Aorta (tissue), 5 donors: ENCODE data around the gene CD81. TPM values are rescaled to one million over a fixed set of nuclear protein-coding genes. Genes with fewer than 3 reads are reported as not detected.
"Not testable (repeated sequence)": the region's sequence is repeated elsewhere in the genome, so short reads cannot be mapped to it uniquely, and the experiment has no call there.

Experiments
- ATAC-seq: fragments of 200-7000 bp; cut with Tn5 transposase; one replicate; pipeline ENCODE4 v1.9.1; 2022; ENCODE audit warnings: moderate library complexity; ENCODE audit not compliant: low FRiP score
- DNase-seq, 2 donors: peaks; one replicate each; pipeline ENCODE4 v3.0.0-alpha.2; 2020
- H3K27ac ChIP-seq, 2 donors: one replicate each; pipeline ENCODE4 v1.5.1; 2013; ENCODE audit warnings: low read length in 2 of 2, mild to moderate bottlenecking in 2 of 2, moderate library complexity in 2 of 2, control low read depth in 1 of 2, inconsistent platforms in 1 of 2, low read depth in 1 of 2
- H3K27me3 ChIP-seq, 2 donors: one replicate each; pipeline ENCODE4 v1.6.1; 2013; ENCODE audit warnings: control low read depth in 1 of 2, low read length in 1 of 2, mild to moderate bottlenecking in 1 of 2, moderate library complexity in 1 of 2; ENCODE audit not compliant: insufficient read depth in 2 of 2, control insufficient read depth in 1 of 2
- H3K36me3 ChIP-seq, 2 donors: one replicate each; pipeline ENCODE4 v1.6.1; 2013; ENCODE audit warnings: control low read depth in 1 of 2, low read length in 1 of 2, mild to moderate bottlenecking in 1 of 2; ENCODE audit not compliant: insufficient read depth in 2 of 2, control insufficient read depth in 1 of 2
- H3K4me1 ChIP-seq, 2 donors: one replicate each; pipeline ENCODE4 v1.6.1; 2013; ENCODE audit warnings: low read length in 2 of 2, control low read depth in 1 of 2, mild to moderate bottlenecking in 1 of 2, moderate library complexity in 1 of 2; ENCODE audit not compliant: insufficient read depth in 2 of 2, control insufficient read depth in 1 of 2
- H3K4me3 ChIP-seq, 2 donors: one replicate each; pipeline ENCODE4 v1.5.1; 2013; ENCODE audit warnings: low read length in 2 of 2, control low read depth in 1 of 2, mild to moderate bottlenecking in 1 of 2
- H3K9me3 ChIP-seq: one replicate; pipeline ENCODE4 v1.6.1; 2013; ENCODE audit warnings: mild to moderate bottlenecking, low read length; ENCODE audit not compliant: control insufficient read depth
- WGBS, 2 donors: extraction: QIAGEN DNeasy Blood & Tissue Kit; methylation state at CpG; one replicate each; pipeline ENCODE4 v1.1.7; 2013; 5-methylcytosine and 5-hydroxymethylcytosine counted together
- intact Hi-C, 2 donors: fragments of 100-400 bp; cut with DNase I; formaldehyde crosslinking; loops; one replicate each; pipeline versions ENCODE4 v1.14.2 to v1.15.0; 2022
- polyA plus RNA-seq, 2 donors: library from polyadenylated mRNA; stranded (reverse); fragments of 200-250 nt; gene quantifications; one replicate each; pipeline ENCODE4 v1.2.3, GENCODE V29; 2013
- total RNA-seq, 2 donors: library from RNA; stranded (reverse); fragmentation: NEBNext Ultra II Directional; extraction: Animal tissue kit (Norgen Biotek cat#: 25700); gene quantifications; one replicate each; pipeline ENCODE4 v1.2.1, GENCODE V29; 2021
- donor health status: healthy with polysubstance abuse.
- donor health status: Bipolar disorder and iron deficiency.
- donor health status: DM: no; HTN: no; CAD: no.
- donor health status: DM: no; HTN: no; CAD: no.
- donor health status: DM: yes; HTN: yes; CAD: no.

CD81 gene
- total and polyA plus RNA-seq, 4 donors: 363 to 784 (median 579) TPM

DNA sequence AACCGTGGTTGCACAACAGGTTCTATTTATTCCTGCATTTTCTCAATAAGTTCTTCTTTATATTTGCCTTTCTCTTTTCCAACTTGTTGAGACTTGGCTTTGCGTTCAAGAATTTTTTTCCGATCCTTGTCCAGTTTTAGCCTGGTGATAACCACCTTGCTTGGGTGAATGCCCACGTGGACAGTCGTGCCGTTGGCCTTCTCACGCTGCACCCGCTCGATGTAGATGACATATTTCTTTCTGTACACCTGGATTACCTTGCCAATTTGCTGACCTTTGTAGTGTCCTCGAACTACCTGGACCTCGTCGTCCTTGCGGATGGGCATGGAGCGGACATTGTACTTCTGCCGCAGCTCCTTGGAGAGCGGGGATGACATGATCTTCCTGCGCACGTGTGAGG lies 41.8 kb upstream of the CD81 start:
- ATAC-seq, H3K9me3 ChIP-seq, H3K4me1 ChIP-seq, H3K36me3 ChIP-seq, DNase-seq, H3K4me3 ChIP-seq, intact Hi-C loops, H3K27me3 ChIP-seq, H3K27ac ChIP-seq: not testable (repeated sequence)
- 94 to 96% methylated on average over 17 to 18 of the region's 18 CpGs for WGBS, 2 donors

DNA sequence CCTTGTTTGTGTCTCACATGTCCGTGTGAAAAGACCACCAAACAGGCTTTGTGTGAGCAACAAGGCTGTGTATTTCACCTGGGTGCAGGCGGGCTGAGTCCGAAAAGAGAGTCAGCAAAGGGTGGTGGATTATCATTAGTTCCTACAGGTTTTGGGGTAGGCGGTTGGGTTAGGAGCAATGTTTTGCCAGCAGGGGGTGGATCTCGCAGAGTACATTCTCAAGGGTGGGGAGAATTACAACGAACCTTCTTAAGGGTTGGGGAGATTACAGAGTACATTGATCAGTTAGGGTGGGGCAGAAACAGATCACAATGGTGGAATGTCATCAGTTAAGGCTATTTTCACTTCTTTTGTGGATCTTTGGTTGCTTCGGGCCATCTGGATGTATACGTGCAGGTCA lies 38.4 kb upstream of the CD81 start:
- H3K36me3 ChIP-seq, H3K27me3 ChIP-seq, H3K27ac ChIP-seq, DNase-seq, H3K9me3 ChIP-seq, H3K4me1 ChIP-seq, intact Hi-C loops, H3K4me3 ChIP-seq, ATAC-seq: not testable (repeated sequence)
- WGBS, 2 donors: 86% methylated on average over 8 of the region's 8 CpGs

DNA sequence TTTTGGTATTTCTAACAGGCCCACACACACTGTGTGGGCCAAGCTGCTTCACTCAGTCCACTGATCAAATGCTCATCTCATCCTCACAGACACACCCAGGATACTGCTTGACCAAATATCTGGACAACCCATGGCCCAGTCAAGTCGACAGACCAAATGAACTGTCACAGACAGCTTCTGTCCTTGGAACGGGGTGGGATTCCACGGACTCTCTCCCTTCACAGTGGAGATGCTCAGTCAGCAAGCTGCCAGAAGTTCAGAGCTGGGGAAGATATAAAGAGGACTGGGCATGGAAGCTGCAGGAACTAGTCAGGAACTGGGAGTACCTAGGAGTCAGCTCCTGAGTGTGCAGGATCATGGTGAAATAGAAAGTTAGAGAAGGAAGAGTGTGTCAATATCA lies 34.6 kb upstream of the CD81 start:
- ATAC-seq (no peak), DNase-seq (no peak)
- WGBS, 2 donors: 92 to 98% methylated on average over 3 of the region's 3 CpGs
- no peak overlapping the region for H3K27ac ChIP-seq
- no peaks in the 10 kb centered on the region for H3K9me3 ChIP-seq
- H3K4me1 ChIP-seq: no peaks in the 10 kb centered on the region
- H3K36me3 ChIP-seq: no peaks in the 10 kb centered on the region
- intact Hi-C loops: no loop called here
- no peak overlapping the region for H3K4me3 ChIP-seq
- no peaks in the 10 kb centered on the region for H3K27me3 ChIP-seq

DNA sequence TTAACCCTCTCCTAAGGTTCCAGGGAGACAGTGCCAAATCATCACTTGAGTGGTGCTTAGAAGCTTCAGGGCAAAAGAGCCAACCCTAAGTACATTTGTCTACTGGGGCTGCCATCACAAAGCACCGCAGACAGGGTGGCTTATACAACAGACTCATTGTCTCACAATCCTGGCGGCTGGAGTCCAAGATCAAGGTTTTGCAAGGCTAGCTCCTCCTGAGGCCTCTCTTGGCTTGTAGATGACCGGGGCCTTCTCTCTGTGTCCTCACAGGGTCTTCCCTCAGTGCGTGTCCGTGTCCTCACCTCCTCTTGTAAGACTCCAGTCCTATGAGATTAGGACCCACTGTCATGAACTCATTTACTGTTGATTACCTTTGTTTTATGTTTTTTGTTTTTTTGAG lies 34.1 kb upstream of the CD81 start:
- ATAC-seq: no peak
- no peaks in the 10 kb centered on the region for H3K27me3 ChIP-seq
- intact Hi-C loops: no loop called here
- no peaks in the 10 kb centered on the region for H3K4me1 ChIP-seq
- no peaks in the 10 kb centered on the region for H3K36me3 ChIP-seq
- no peak for DNase-seq
- H3K9me3 ChIP-seq: no peaks in the 10 kb centered on the region
- 80 to 85% methylated on average over 5 of the region's 5 CpGs for WGBS, 2 donors
- H3K4me3 ChIP-seq: no peak overlapping the region
- no peak overlapping the region for H3K27ac ChIP-seq

DNA sequence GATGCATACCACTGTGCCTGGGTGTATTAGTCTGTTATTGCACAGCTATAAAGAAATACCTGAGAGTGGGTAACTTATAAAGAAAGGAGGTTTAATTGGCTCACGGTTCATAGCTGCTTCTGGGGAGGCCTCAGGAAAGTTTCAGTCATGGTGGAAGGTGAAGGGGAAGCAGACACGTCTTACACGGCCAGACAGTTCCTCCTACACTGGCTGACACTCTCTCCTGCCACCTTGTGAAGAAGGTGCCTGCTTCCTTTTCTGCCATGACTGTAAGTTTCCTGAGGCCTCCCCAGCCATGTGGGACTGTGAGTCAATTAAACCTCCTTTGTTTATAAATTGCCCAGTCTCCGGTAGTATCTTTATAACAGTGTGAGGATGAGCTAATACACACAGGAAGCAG lies 33.6 kb upstream of the CD81 start:
- Histone ChIP-seq H3K27me3 (no peaks in the 10 kb centered on the region), H3K4me3 (no peak overlapping the region), H3K9me3 (no peaks in the 10 kb centered on the region), H3K36me3 (no peaks in the 10 kb centered on the region), H3K27ac (no peak overlapping the region), H3K4me1 (no peaks in the 10 kb centered on the region)
- WGBS, 2 donors: 89 to 92% methylated on average over 4 of the region's 4 CpGs
- intact Hi-C loops: no loop called here
- ATAC-seq (no peak), DNase-seq (no peak)

DNA sequence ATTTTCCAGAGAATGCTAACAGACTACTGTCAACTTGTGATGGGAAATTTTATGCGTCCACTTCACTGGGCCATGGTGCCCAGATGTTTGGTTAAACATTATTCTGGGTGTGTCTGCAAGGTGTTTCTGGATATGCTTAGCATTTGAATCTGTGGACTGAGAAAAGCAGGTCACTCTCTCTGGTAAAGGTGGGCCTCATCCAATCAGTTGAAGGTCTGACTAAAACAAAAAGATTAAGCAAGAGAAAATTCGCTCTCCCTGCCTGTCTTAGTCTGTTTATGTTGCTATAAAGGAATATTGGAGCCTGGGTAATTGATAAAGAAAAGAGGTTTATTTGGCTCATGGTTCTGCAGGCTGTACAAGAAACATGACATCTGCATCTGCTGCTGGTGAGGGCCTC lies 32.1 kb upstream of the CD81 start:
- Histone ChIP-seq H3K27ac (no peak overlapping the region), H3K36me3 (no peaks in the 10 kb centered on the region), H3K4me3 (no peak overlapping the region), H3K9me3 (peaks cover 3% of the 10 kb centered on the region), H3K4me1 (no peaks in the 10 kb centered on the region), H3K27me3 (no peaks in the 10 kb centered on the region)
- DNase-seq (no peak), ATAC-seq (no peak)
- intact Hi-C loops: no loop called here
- 94 to 100% methylated on average over 2 of the region's 2 CpGs for WGBS, 2 donors

DNA sequence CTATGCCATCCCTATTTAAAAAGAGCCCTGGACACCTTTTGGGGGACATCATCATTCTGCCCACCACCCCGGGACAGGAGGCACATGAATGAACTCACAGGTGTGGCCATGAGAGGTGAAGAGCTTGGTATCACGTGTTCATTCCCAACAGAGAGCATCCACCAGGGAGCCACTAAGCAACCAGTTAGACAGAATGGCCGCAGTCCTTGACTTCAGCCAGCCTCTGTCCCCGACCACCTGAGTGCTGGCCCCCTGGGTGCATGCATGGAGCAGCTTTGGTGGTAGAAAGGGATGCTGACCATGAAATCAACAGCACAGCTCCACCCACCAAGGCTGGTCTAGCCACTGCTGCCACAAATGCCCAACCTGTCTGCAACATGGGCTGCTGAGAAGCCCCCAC lies 31.1 kb upstream of the CD81 start:
- no peak overlapping the region for H3K4me3 ChIP-seq
- H3K9me3 ChIP-seq: peaks cover 3% of the 10 kb centered on the region
- no peak for ATAC-seq
- no peaks in the 10 kb centered on the region for H3K4me1 ChIP-seq
- WGBS, 2 donors: 90 to 95% methylated on average over 4 of the region's 4 CpGs
- DNase-seq: no peak
- intact Hi-C loops: no loop called here
- H3K27ac ChIP-seq: no peak overlapping the region
- no peaks in the 10 kb centered on the region for H3K27me3 ChIP-seq
- H3K36me3 ChIP-seq: no peaks in the 10 kb centered on the region

DNA sequence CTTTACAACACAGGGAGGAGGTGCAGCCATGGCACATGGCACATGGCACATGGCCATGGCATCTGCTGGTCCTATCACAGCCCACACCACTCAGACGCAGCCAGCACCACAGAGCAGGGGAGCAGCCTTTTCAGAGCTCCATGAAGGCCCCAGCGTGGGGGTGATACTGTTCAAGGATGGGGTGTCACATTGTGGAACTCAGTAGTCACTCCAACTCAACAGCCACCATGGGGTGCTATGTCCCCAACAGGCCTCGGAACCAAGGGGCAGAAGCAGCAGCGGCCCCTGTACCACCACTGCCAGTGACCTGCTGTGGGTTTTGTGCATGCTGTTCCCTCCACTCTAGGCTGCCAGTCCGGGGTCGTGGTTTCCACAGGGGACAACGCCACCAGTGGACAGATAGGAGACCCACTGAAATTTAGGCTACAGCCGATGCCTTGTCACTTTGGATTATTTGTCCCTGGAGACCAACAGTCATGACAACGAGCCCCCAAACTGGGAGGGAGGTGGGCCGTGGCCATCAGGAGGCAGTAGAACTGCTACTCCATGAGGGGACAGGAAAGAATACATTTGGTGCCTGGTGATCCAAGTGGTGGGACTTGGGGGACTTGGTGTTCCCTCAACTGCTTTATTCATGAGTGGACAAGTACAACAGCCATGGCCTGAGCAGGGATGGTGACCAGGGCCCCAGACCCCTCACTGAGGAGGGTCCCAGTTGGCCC lies 30.4 kb upstream of the CD81 start:
- 83 to 86% methylated on average over 10 of the region's 10 CpGs for WGBS, 2 donors
- ATAC-seq: no peak
- H3K27ac ChIP-seq: no peak overlapping the region
- DNase-seq: no peak
- H3K36me3 ChIP-seq: no peaks in the 10 kb centered on the region
- H3K9me3 ChIP-seq: peaks cover 3% of the 10 kb centered on the region
- no peaks in the 10 kb centered on the region for H3K4me1 ChIP-seq
- intact Hi-C loops: no loop called here
- H3K27me3 ChIP-seq: no peaks in the 10 kb centered on the region
- no peak overlapping the region for H3K4me3 ChIP-seq

DNA sequence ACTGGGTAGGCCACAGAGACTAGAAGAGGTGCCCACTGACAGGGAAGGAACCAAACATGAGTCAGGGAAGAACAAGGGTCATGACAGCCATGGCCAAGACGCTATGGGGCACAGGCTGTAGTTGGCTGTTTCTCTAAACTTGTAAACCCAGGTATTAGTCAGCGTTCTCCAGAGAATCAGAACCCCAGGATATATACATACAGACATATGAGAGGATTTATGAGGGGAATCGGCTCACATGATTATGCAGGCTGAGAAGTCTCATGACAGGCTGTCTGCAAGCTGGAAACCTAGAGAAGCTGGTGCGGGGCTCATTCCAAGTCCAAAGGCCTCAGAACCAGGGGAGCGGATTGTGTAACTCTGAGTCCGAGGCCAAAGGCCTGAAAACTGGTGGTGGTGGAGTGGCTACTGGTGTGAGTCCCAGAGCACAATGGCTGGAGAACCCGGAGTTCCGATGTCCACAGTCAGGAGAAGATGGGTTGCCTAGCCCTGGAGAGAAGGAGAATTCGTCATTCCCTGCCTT lies 29.7 kb upstream of the CD81 start:
- peaks cover 3% of the 10 kb centered on the region for H3K9me3 ChIP-seq
- DNase-seq (no peak), ATAC-seq (no peak)
- no peaks in the 10 kb centered on the region for H3K36me3 ChIP-seq
- no peaks in the 10 kb centered on the region for H3K4me1 ChIP-seq
- WGBS, 2 donors: 86 to 89% methylated on average over 9 of the region's 9 CpGs
- no peaks in the 10 kb centered on the region for H3K27me3 ChIP-seq
- H3K27ac ChIP-seq: no peak overlapping the region
- intact Hi-C loops: no loop called here
- H3K4me3 ChIP-seq: no peak overlapping the region
